ENCODE results near the gene PPIF. TPM values are rescaled to one million over a fixed set of nuclear protein-coding genes. Genes with fewer than 3 reads are reported as not detected.

The PPIF gene
- total RNA-seq, 1 experiment from 2014 or later = 47.2 TPM

GRCh38 chr10:79401015-79401921, 54.0 kb downstream of the PPIF start:
- peak; percentile 56 for DNase-seq (ENCODE audit: low spot score)

DNA sequence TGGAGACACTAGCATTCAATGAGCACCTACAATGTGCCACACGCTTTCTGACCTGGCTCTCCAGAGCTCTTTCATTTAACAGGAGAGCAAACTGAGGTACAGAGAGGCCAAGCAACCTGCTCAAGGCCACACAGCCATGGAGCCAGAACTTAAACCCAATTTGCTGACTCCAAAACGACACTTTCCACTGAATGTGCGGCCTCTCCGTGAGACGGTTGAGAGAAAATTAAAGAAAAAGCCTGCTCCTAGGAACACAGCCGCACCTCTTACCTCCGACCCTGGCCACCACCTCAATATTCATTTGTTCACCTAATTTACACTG, 55.3 kb downstream of the PPIF start:
- no peak for DNase-seq (ENCODE audit: low spot score)

- DNase-seq (ENCODE audit: low spot score) = no peak
Measured at GRCh38 chr10:79402951-79403350, 55.7 kb downstream of the PPIF start.

DNA sequence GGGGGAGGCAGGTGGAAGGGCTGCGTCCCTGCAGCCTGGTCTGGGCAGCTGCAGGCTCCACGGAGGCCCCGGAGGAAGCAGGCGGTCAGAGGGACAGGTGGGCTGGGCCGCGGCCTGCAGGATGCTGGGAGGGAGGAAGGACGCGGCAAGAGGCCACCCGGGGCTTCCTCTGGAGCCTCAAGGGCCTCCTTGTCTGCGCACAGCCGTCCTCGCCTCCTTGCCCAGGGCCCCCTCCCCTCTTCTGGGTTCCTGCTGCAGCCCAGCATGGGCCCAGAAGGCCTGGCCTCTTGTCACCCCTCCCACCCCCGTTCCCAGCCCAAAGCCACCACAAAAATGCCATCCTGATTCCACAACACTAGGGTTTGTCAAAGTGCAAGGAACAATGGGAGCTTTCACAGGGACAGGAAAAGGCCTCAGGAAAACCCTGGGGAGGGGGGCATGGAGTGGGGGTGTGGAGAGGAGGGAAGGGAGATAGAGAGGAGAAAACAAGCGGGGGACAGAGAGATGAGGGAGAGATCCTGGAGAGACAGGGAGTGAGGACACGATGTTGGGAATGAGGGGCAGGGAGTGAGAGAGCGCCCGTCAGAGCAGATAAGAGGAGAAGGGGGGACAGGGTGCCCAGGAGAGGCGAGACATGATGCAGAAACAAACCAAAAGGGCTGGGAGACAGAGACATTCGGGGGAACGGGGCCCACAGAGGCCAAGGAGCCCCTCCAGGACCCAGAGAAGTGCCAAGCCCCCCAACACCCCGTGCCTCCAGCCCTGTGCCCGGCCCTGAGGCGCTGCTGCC, 56.4 kb downstream of the PPIF start:
- DNase-seq (ENCODE audit: low spot score) = peak; percentile 79

DNA sequence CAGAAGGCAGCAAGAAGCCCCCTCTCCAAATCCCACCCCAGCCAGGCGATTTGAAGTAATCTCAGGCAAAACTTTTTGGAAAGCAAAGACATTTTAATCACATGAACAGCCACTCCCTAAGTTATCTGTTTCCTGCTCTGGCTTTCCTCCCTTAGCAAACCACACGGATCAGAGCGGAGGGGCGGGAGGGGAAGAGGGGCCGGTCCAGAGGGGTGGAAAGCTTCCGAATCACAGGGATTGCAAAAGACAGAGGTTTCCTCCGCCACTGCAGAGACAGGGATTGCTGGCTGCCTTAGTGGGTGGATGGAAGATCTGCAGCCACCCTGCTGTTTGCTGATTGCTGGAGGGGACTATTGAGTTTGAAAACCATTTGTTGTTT, 57.0 kb downstream of the PPIF start:
- DNase-seq (ENCODE audit: low spot score) = peak; percentile 83

- no peak for DNase-seq (ENCODE audit: low spot score)
Measured at GRCh38 chr10:79404690-79405131, 57.4 kb downstream of the PPIF start.

Other genes starting within 250 kb of the PPIF start
- 10.7 and 12.2 TPM in 2 replicates for gene ZCCHC24, start 98.2 kb downstream of the PPIF start, total RNA-seq (2014; rRNA removed; shearing (Covaris generic))
- 0.72 and 0.89 TPM in 2 replicates for gene EIF5AL1, start 165.1 kb downstream of the PPIF start, total RNA-seq (2014; rRNA removed; shearing (Covaris generic))
- not detected in 2 replicates for gene SFTPA2, start 212.9 kb downstream of the PPIF start, total RNA-seq (2014; rRNA removed; shearing (Covaris generic))

All from A172 (cell line).